HG03575 (cell line): Measurements from ENCODE around the gene SLC37A4.
"Not testable (repeated sequence)": the region's sequence is repeated elsewhere in the genome, so short reads cannot be mapped to it uniquely, and the experiment has no call there.

Experiments
- ATAC-seq: cut with Tn5 transposase; IDR thresholded peaks from one replicate; pipeline ENCODE4 v1.9.1; 2021; ENCODE audit not compliant: unreplicated experiment, insufficient number of reproducible peaks, low FRiP score; ENCODE audit errors: extremely low read depth

SLC37A4 gene

DNA sequence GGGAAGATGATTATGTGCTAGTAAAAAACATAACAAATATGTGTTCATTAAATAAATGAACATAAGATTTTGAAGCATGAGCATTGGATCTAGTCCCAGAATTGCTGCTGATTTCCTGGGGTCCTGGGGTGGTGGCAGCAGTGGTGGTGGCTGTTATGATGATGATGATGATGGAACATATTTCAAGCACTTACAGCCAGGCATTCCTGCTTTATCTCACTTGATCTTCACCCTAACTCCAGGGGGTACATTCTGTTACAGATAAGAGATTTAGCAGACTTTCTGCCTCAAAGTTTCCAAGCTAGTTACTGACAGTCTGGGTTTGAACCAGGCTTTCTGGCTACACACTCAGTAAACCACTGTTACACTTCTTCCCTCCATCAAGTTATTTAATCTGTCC, 6.9 kb downstream of the SLC37A4 start:
- no peak for ATAC-seq

DNA sequence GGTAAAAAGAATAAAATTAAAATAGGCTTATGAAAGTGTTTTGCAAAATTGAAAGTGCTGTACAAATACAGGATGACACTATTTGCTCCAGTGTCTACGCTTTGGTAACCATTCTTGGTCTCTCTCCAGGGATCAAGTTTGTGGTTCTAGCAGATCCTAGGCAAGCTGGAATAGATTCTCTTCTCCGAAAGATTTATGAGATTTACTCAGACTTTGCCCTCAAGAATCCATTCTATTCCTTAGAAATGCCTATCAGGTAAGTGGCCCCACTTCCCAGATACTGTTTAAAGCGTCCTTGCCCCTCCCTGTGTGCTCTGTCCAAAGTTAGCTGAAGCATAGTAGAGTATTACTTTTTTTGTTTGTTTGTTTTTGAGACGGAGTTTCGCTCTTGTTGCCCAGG, 9.0 kb downstream of the SLC37A4 start:
- ATAC-seq: no peak

DNA sequence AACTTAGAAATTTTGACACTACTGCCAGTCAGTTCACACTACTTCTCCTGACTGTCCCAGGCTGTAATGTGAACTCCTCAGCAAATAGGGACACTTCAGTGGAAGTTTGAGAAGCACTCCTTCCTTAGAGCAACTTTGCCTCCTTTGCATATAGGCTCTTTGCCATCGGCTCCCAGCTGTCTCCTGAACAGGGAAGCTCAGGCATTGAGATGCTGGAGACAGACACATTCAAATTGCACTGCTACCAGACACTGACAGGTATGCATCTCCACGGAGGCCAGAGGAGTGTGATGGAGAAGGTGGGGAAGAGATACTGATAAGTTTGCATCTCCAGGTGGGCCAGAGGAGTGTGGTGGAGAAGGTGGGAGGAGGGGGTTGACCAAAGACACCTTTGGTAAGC, 10.7 kb downstream of the SLC37A4 start:
- ATAC-seq: no peak

DNA sequence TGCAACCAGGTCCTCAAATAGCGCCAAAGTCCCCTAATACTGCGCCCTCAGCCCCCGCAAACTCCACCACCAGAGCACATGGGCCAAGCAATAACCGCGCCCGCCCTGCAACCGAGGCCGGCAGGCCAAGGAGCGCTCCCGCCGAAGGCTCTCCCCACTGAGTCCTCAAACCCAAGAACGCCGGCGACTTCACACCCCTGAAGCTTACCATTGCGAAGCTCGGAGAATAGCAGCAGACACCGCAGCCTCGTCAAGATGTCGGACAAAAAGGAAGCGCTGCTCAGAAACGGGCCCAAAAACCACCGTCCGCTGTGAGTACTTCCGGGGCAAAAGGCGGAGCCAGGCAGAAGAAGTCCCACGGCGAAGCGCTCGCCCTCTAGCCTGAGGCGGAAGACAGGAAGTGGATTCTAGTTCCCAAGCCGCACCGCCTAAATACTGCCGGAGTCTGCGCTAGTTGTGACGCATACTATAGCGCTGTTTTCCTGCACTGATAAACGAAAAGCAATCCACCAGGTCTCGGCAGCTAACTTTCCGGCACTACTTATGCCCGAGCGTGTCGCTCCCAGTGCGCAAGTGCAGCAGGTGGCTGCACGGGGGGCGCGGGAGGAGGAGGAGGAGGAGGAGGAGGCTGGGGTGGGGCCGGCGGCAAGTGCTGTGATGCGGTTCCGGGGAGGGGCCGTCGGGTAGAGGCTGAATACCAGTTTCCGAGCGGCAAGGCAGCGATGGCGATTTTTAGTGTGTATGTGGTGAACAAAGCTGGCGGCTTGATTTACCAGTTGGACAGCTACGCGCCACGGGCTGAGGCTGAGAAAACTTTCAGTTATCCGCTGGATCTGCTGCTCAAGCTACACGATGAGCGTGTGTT, 12.4 kb downstream of the SLC37A4 start, which contains the start of the genes RPS25 and TRAPPC4:
RPS25 (minus strand) TSS at position 270 of the 865 bp plus-strand sequence; CDS start at position 211, 59 bp downstream.
TRAPPC4 (plus strand) TSS at position 693 of the 865 bp plus-strand sequence; CDS start at position 723, 30 bp downstream.
- ATAC-seq: peak; percentile 58

- not testable (repeated sequence) for ATAC-seq
These were observed 13.3 kb downstream of the SLC37A4 start for GRCh38 chr11:119017377-119017776.

- ATAC-seq: no peak
These were observed 14.3 kb downstream of the SLC37A4 start for GRCh38 chr11:119016216-119017009.

- no peak for ATAC-seq
These were observed 15.5 kb downstream of the SLC37A4 start for GRCh38 chr11:119015054-119015611.

- ATAC-seq: no peak
These were observed 16.3 kb downstream of the SLC37A4 start for GRCh38 chr11:119014209-119014924.

DNA sequence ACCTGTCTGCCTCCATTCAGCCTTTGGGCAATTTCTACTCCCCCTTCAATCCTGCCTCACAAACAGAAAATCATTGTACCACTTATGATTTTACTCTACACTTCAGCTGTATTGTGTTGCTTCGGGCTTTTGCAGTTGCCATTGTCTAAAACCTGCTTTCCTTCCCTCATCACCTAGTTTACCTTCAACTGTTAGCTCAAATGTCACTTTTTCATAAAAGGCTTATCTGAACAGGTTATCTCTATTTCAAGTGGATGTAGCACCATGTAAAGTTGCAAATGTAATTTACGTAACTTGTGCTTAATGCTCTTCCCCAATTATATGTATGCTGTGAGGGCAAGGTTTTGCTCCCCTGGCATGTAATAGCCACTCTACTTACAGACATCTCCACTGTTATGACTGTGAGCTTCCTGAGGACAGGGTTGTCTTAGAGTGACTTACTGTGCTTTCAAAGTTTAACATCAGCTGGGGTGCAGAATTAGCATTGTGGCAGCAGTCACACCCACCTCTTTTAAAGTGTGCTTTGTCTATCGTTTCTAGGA, 18.0 kb downstream of the SLC37A4 start:
- ATAC-seq: no peak

DNA sequence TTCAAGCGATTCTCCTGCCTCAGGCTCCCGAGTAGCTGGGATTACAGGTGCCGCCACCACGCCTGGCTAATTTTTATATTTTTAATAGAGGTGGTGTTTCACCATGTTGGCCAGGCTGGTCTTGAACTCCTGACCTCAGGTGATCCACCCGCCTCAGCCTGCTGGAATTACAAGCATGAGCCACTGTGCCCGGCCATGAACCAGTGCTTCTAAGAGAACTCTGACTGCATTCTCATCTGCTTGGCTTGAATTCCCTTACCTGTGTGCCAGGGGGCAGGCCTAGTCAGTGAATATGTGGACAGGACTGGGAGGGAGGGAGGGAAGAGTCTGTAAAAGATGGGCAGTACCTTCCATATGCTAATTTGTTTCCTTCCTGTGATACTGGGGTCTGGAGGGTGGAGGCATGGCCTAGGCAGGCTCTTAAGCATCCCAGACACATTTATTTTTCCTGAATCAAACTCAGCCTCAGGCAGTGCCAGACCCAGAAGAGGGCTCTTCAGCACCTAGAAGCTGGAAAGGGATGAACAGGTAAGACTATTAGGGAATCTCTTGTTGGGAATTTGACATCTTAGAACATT, 19.1 kb downstream of the SLC37A4 start:
- ATAC-seq: no peak

- ATAC-seq: no peak
These were observed 24.0 kb downstream of the SLC37A4 start for GRCh38 chr11:119006656-119007055.

- ATAC-seq: no peak
These were observed 29.8 kb downstream of the SLC37A4 start for GRCh38 chr11:119000906-119001305.

GRCh38 chr11:118998822-118999221, 31.9 kb downstream of the SLC37A4 start:
- no peak for ATAC-seq

DNA sequence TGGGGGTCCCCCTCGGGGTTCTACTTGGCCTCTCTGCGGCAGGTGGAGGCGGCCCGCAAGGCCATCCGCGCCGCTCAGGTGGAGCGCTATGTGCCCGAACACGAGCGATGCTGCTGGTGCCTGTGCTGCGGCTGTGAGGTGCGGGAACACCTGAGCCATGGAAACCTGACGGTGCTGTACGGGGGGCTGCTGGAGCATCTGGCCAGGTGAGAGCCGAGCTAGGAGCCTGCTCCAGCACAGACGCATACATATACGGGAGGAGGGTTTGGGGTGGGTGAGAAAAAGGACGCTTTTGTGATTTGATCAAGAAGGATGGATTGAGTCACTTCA, 32.3 kb downstream of the SLC37A4 start:
- ATAC-seq: no peak

DNA sequence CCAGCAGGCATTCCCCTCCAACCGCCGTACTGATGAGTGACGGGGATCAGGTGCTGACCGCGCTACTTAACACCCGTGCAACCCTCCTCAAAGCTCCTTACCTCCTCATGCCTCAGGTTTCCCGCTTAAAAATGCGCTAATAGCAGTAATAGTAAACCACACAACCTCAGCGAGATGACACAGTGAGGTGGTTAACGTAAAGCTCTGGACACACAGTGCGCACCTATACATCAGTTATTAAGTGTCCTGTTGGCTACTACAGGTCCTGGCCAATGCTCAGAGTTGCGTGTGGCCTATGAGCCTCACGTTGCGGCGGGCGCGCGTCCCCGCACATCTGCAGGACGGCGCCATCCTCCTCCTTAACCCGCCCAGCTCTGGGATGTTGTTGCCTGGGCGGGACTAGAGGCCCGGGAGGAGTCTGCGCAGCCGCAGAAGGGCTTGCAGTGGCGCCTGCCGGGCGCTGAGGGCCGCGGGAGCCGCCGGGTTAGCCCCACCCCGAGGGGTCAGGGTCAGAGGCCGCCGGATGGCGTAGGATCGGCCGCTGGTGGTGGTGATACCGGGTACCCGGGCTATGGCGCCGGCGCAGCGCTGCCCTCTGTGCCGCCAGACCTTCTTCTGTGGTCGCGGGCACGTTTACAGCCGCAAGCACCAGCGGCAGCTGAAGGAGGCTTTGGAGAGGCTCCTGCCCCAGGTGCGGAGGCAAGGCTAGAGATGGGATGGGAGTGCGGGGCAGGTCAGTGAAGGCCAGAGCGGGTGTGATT, 32.9 kb downstream of the SLC37A4 start, which contains the start of gene CENATAC:
CENATAC (plus strand) TSS at position 512 of the 761 bp plus-strand sequence; CDS start at position 572, 60 bp downstream.
- ATAC-seq: peak; percentile 43

- ATAC-seq: no peak
These were observed 33.6 kb downstream of the SLC37A4 start for GRCh38 chr11:118996926-118997626.

GRCh38 chr11:118991486-118992038, 39.1 kb downstream of the SLC37A4 start:
- ATAC-seq: not testable (repeated sequence)
